ENCODE measurements around the gene TPRG1L.
"Not testable (repeated sequence)": the region's sequence is repeated elsewhere in the genome, so short reads cannot be mapped to it uniquely, and the experiment has no call there.

TPRG1L gene

GRCh38 chr1:3609769-3610526 is 14.9 kb upstream of the TPRG1L start:
- DNase-seq: no peak

DNA sequence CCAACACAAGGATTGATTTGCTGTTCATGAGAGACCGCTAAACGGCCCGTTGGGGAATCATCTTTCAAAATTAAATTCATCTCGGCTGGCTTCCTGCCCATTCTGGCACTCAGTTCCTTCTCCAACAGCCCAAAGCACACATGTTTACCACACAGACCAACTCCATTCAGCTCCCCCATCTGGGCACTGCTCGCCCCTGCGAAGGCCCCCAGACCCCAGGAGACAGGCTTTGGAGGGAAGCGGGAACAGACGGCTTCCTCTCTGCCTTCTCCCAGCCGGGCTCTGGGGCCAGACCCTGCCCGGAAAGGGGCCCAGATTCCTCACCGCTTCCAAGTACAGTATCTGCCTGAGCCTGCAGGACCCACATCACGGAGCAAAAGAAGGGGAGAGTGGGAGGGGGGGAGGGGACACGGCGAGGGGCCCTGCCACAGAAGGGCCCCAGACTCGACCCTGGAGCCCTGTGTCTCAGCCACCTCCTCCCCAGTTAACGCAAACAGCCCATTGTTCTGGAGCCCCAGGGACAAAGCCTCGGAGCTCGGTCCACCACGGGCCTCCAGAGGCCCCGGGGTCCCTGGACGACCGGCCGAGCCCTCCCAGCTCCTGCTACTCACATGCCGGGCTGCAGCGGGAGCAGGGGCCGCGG is 14.2 kb upstream of the TPRG1L start:
- no peak for DNase-seq

- DNase-seq: peak in 2 of 4 experiments; percentile 31 to 40
Observed at GRCh38 chr1:3611170-3612019, 13.4 kb upstream of the TPRG1L start, which contains the start of gene MEGF6. Gene MEGF6 (minus strand): TSS chr1:3611508. CDS start chr1:3611268, 240 bp downstream.

GRCh38 chr1:3612123-3612522 is 12.7 kb upstream of the TPRG1L start:
- no peak for DNase-seq

DNA sequence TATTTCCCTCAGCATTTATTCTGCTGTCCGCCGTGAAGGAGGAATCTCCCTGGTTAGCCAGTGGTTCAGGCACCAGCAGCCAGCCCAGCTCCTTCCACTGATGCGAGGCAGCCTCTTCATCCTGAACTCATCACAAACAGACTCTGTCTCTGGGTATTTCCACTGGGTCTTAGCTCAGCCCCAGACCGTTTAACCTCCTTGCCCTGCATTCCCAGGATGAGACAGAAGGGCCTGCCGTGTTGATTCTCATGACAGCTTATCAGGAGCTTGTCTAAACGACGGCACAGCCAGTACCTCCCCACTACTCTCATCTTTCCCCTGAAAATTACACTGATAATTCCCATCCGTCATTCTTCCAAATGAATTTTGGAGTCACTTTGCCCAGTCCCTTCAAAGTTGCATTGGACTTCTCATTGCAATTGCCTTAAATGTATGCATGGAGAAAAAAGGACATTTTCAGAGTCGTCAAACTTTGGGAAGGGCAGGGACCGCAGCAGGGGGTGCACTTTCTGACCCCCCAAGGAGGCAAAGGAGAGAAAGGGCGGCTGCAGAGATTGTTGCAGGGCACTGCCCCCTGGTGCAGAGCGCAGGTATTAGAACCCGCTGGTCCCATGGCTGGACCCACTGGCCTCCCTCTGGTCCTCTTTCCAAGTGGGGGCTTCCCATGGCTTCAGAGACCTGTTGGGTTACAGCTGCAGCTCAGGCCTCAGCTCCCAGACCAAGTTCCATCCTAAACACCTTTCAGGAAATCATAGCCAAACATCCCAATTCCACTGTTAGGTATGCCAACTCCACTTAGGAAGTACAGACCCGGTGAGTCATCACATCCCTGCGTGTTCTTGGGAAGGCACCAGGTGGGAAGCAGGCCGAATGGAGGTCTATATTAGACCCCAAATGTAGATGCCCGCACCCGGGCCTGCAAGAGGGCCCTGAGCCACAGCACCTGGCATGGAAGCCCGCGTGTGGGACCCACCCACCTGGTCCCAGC is 9.8 kb upstream of the TPRG1L start:
- no peak for DNase-seq

DNA sequence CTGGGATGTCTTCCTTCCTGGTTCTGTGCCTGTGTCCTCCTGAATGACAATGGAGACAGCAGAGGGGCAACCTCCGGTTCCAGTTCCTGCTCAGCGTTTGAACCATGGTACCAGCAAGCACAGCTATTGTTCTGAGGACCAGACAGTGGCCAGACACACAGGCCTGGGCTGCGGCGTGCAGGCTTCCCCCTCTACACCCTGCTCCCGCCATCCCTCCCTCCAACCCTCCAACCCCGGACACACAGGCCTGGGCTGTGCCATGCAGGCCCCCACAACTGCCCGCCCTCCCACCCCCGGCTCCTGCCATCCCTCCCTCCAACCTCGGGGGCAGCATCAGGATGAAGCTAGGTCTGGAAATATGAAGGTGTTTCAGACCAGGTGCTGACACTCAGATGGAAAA is 8.0 kb upstream of the TPRG1L start:
- DNase-seq: no peak

DNA sequence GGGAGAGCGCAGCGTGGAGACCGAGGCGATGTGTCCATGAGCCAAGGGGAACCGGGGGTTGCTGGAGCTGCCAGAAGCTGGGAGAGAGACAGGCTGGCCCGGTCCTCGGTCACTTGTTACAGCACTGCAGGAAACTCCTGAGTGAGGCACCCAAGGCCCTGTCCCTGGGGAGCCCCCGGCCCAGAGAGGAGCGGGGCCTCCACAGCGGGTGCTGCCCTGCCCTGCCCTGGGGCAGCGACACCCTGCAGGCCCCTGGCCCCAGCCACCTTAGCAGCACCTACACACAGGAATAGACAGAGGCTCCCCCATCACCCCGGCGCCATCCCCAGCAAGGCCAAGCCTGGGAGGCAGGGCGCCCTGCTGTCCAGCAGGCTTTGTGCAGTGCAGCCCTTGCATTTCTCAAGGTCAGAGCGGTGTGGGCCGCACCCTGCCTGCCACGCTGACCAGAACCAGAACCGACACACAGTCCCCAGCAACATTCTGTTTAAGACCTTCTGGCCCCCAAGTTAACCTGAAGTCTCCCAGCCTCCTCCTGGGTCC is 6.9 kb upstream of the TPRG1L start:
- DNase-seq: no peak

DNA sequence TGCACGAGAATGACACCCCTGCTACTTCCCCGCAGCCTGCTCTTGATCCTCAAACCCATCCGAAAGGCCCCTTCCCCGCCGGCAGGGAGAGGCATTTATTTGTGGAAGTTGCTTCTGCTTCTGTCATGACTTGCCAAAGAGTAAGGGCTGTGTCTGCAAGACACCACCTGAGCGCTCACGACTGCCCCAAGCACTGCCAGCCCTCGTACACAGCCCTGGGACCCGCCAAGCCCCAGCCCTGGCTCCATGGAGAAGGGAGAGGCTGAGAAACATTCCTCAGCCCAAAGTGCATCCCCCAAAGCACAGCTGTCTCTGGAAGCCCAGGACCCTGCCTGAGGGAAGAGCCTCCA is 6.3 kb upstream of the TPRG1L start:
- DNase-seq: no peak

GRCh38 chr1:3618881-3619671 is 5.7 kb upstream of the TPRG1L start:
- peak; percentile 45 to 63 (median 52) for DNase-seq

DNA sequence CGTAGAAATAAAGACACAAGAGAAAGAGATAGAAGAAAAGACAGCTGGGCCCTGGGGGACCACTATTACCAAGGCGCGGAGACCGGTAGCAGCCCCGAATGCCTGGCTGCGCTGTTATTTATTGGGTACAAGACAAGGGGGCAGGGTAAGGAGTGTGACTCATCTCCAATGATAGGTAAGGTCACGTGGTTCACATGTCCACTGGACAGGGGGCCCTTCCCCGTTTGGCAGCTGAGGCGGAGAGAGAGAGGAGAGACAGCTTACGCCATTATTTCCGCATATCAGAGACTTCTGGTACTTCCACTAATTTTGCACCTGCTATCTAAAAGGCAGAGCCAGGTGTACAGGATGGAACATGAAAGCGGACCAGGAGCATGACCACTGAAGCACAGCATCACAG is 4.1 kb upstream of the TPRG1L start:
- no peak for DNase-seq

GRCh38 chr1:3621151-3621671 is 3.6 kb upstream of the TPRG1L start:
- not testable (repeated sequence) for DNase-seq

- not testable (repeated sequence) for DNase-seq
Observed at GRCh38 chr1:3622102-3622501, 2.7 kb upstream of the TPRG1L start.

DNA sequence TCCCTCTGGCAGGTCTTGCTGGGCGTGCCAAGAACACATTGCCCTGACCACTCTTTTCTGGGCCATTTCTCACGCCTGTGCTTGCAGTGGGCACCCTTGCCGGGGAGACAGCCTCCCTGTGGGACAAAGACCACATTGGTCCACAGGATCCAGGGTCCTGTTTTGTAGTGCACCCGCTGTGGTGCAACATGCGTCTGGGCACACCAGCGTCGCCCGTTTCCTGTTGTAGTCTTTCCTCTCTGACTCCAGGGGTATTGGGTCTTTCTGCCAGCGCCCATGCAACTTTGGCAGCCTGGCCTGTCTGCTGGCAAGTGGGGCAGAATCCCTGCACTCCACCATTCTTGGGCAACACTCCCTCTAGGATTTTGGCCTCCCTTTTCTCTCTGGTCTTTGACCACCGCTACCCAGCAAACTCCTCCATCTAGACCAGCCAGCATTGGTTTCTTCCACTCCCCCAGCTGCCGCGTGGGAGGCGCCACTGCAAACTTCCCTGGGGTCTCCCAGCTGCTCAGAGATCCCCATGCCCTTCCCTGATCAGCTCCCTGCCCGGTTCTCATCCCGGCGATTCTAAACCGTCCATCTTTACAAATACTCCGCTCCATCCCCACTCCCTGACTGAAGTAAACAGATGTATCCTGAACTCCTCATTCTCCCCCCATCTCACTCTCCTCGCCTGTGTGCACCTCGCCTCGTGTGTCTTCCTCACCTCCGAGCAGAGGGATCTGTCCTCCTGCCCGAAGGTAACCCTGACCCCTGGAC is 1.2 kb upstream of the TPRG1L start:
- DNase-seq: no peak

DNA sequence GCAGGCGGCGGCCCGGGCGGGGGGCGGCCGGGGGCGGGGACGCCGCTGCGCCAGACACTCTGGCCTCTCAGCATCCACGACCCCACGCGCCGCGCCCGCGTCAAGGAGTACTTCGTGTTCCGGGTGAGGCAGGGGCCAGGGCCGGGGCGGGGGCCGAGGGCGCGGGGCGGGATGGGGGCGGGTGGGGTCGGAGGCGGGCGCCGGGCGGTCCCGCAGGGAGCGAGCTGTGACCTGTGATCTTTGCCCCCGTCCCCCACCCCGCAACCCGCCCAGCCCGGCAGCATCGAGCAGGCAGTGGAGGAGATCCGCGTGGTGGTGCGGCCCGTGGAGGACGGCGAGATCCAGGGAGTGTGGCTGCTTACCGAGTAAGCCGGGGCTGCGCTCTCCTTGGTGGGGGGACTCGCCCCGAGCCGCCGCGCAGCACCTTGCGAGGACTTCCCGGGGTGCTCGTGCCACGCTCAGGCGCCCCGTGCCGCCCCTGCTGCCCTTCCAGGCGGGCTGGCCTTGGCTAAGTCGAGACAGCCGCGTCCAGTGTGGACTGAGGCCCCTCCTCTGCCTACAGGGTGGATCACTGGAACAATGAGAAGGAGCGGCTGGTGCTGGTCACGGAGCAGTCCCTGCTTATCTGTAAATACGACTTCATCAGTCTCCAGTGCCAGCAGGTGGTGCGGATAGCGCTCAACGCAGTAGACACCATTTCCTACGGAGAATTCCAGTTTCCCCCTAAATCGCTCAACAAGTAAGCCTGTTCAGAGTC is 514 bp downstream of the TPRG1L start:
- DNase-seq: peak in 1 of 4 experiments; percentile 54

- DNase-seq: no peak
Observed at GRCh38 chr1:3626025-3626424, 1.2 kb downstream of the TPRG1L start.

DNA sequence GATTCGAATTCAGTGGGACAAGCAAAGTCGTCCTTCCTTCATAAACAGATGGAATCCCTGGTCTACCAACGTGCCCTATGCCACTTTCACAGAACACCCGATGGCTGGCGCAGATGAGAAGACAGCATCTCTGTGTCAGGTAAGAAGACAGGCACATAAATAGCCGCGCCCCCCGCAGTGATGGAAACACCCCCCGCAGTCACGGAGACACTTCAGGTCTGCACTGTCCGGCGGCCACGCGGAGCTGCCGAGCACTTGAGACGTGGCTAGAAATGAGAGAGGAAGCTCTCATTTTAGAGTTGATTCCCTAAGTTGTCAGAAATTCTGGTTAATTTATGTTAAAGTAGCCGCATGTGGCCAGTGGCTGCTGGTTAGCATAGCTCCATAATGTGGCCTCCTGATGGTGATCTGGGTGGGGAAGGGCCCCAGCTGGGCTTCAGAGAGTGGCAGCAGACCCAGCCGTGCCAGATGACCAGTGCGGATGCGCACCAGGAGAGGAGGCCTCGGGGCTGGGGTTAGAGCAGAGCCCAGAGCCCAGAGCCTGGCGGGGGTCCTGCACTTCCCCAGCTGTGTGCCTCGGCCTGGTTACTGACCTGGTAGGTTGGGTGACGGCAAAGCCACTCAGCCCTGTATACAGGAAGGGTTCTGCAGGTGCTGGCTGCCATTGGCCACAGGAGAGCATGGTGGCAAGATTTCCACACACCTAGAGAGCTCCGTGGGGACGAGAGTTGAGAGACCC is 2.9 kb downstream of the TPRG1L start:
- no peak for DNase-seq

DNA sequence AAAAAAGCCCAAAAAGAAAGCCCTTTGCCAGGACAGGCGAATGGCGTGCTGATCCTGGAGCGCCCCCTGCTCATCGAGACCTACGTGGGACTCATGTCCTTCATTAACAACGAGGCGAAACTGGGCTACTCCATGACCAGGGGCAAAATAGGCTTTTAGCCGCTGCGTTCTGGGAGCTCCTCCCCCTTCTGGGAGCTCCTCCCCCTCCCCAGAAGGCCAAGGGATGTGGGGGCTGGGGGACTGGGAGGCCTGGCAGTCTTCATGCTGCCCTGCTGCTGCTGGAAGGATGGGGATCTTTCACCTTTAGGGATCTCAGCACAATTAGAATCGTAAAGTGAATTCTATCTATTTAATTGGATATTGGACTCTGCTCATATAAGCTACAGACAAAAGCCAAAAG is 3.6 kb downstream of the TPRG1L start:
- no peak for DNase-seq

DNA sequence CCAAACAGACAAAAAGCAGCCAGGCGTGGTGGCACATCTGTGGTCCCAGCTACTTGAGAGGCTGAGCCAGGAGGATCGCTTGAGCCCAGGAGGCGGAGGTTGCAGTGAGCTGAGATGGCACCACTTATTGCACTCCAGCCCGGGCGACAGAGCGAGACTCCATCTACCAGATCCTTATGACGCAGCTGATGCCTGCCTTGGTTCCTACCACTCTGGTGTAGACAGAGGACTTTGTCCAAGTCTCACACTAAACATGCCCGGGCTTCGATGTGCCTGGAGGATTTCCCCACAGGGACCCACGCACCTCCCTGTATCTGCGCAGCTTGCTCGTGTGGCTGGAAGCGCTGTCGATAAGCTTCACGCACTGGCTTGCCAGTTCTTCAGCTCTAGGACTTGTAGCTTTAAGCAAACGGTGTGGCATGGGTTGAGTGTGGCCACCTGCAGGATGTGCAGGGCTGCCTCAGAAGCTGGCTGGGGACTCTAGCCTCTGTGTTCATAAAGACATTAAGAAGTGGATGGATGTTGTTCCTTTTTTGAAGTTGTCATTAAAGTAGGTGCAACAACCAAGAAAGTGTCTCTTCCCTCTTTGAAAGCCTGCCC is 4.8 kb downstream of the TPRG1L start:
- no peak for DNase-seq

All from activated CD4-positive, CD25-positive, alpha-beta regulatory T cell (primary cell).